Measurements from ENCODE around the gene PNPLA8.
"Not testable (repeated sequence)": the region's sequence is repeated elsewhere in the genome, so short reads cannot be mapped to it uniquely, and the experiment has no call there.

PNPLA8 gene

GRCh38 chr7:108548141-108548896 is 22.4 kb upstream of the PNPLA8 start:
- H2AFZ ChIP-seq (ENCODE audit: low read depth, low read length); H3K9me3 ChIP-seq (ENCODE audit: low read length); H3K4me1 ChIP-seq (ENCODE audit: insufficient read depth, low read length); H3K4me3 ChIP-seq (ENCODE audit: low read length); H3K27me3 ChIP-seq (ENCODE audit: insufficient read depth, low read length); H3K36me3 ChIP-seq (ENCODE audit: insufficient read depth, low read length): not testable (repeated sequence)

DNA sequence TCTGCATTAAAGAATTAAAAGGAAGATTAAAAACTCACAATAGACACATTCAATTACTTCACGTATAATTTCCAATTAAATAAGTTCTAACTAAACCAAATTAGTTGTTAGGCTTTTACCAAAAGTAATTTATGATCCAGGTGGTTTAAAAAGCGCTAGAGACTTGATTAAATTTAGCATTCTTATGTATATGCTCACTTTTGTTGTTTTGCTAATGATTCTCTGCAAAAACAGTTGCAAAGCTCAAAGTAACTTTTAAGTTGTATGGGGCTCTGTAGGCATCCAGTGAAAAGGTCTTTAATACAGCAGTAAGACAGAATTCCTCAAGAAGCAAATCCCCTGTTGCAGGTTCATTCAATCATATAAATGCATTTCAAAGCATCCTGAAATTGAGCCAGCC is 15.5 kb upstream of the PNPLA8 start:
- H3K36me3 ChIP-seq (ENCODE audit: insufficient read depth, low read length) = no peaks in the 10 kb centered on the region
- H3K27me3 ChIP-seq (ENCODE audit: insufficient read depth, low read length) = no peaks in the 10 kb centered on the region
- H2AFZ ChIP-seq (ENCODE audit: low read depth, low read length) = no peak overlapping the region

DNA sequence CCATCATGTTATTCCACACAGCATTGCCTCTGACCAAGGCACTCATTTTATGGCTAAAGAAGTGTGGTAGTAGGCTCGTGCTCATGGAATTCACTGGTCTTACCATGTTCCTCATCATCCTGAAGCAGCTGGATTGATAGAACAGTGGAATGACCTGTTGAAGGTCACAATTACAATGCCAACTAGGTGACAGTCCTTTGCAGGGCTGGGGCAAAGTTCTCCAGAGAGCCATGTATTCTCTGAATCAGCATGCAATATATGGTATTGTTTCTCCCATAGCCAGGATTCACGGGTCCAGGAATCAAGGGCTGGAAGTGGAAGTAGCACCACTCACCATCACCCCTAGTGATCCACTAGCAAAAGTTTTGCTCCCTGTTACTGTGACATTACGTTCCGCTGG is 12.8 kb upstream of the PNPLA8 start:
- H3K4me3 ChIP-seq (ENCODE audit: low read length); H2AFZ ChIP-seq (ENCODE audit: low read depth, low read length); H3K9me3 ChIP-seq (ENCODE audit: low read length); H3K36me3 ChIP-seq (ENCODE audit: insufficient read depth, low read length); H3K4me1 ChIP-seq (ENCODE audit: insufficient read depth, low read length); H3K27me3 ChIP-seq (ENCODE audit: insufficient read depth, low read length): not testable (repeated sequence)

More for the DNA sequence above, 15.5 kb upstream of the PNPLA8 start:
- no peak overlapping the region for H3K4me3 ChIP-seq (ENCODE audit: low read length)
- no peaks in the 10 kb centered on the region for H3K4me1 ChIP-seq (ENCODE audit: insufficient read depth, low read length)
- H3K9me3 ChIP-seq (ENCODE audit: low read length) = no peaks in the 10 kb centered on the region

GRCh38 chr7:108538236-108538635 is 12.3 kb upstream of the PNPLA8 start:
- not testable (repeated sequence) for H2AFZ ChIP-seq (ENCODE audit: low read depth, low read length); H3K4me1 ChIP-seq (ENCODE audit: insufficient read depth, low read length); H3K9me3 ChIP-seq (ENCODE audit: low read length); H3K4me3 ChIP-seq (ENCODE audit: low read length); H3K36me3 ChIP-seq (ENCODE audit: insufficient read depth, low read length); H3K27me3 ChIP-seq (ENCODE audit: insufficient read depth, low read length)

GRCh38 chr7:108537229-108537628 is 11.3 kb upstream of the PNPLA8 start:
- Histone ChIP-seq H2AFZ (ENCODE audit: low read depth, low read length) (no peak overlapping the region), H3K27me3 (ENCODE audit: insufficient read depth, low read length) (no peaks in the 10 kb centered on the region), H3K4me1 (ENCODE audit: insufficient read depth, low read length) (no peaks in the 10 kb centered on the region), H3K4me3 (ENCODE audit: low read length) (no peak overlapping the region), H3K36me3 (ENCODE audit: insufficient read depth, low read length) (no peaks in the 10 kb centered on the region), H3K9me3 (ENCODE audit: low read length) (no peaks in the 10 kb centered on the region)

GRCh38 chr7:108535744-108536143 is 9.8 kb upstream of the PNPLA8 start:
- H3K4me1 ChIP-seq (ENCODE audit: insufficient read depth, low read length) = no peaks in the 10 kb centered on the region
- H3K36me3 ChIP-seq (ENCODE audit: insufficient read depth, low read length) = no peaks in the 10 kb centered on the region
- H3K9me3 ChIP-seq (ENCODE audit: low read length) = no peaks in the 10 kb centered on the region
- H2AFZ ChIP-seq (ENCODE audit: low read depth, low read length) = no peak overlapping the region
- H3K4me3 ChIP-seq (ENCODE audit: low read length) = no peak overlapping the region
- no peaks in the 10 kb centered on the region for H3K27me3 ChIP-seq (ENCODE audit: insufficient read depth, low read length)

DNA sequence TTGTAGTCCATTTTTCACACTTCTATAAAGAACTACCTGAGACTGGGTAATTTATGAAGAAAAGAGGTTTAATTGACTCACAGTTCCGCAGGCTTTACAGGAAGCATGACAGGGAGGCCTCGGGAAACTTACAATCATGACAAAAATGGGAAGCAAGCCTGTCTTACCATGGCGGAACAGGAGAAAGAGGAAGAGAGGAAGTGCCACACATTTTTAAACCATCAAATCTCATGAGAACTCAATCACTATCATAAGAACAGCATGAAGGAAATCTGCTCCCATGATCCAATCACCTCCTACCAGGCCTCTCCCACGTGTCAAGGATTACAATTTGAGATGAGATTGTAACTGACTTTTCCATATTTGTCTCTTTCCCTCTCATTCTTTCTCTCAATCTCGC is 9.3 kb upstream of the PNPLA8 start:
- no peaks in the 10 kb centered on the region for H3K9me3 ChIP-seq (ENCODE audit: low read length)
- H2AFZ ChIP-seq (ENCODE audit: low read depth, low read length) = no peak overlapping the region
- no peaks in the 10 kb centered on the region for H3K4me1 ChIP-seq (ENCODE audit: insufficient read depth, low read length)
- no peaks in the 10 kb centered on the region for H3K27me3 ChIP-seq (ENCODE audit: insufficient read depth, low read length)
- H3K4me3 ChIP-seq (ENCODE audit: low read length) = no peak overlapping the region
- no peaks in the 10 kb centered on the region for H3K36me3 ChIP-seq (ENCODE audit: insufficient read depth, low read length)

DNA sequence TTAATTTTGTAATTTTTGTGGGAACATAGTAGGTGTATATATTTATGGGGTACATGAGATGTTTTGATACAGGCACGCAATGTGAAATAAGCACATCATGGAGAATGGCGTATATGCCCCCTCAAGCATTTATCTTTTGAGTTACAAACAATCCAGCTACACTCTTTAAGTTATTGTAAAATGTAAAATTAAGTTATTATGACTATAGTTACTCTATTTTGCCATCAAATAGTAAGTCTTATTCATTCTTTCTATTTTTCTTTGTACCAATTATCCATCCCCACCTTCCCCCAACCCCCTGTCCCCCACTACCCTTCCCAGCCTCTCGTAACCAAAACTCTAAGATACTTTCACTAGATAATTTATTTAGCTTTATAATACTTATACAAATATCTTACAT is 7.8 kb upstream of the PNPLA8 start:
- no peaks in the 10 kb centered on the region for H3K9me3 ChIP-seq (ENCODE audit: low read length)
- H3K36me3 ChIP-seq (ENCODE audit: insufficient read depth, low read length) = no peaks in the 10 kb centered on the region
- no peaks in the 10 kb centered on the region for H3K27me3 ChIP-seq (ENCODE audit: insufficient read depth, low read length)
- no peak overlapping the region for H2AFZ ChIP-seq (ENCODE audit: low read depth, low read length)
- no peak overlapping the region for H3K4me3 ChIP-seq (ENCODE audit: low read length)
- peaks cover 7% of the 10 kb centered on the region for H3K4me1 ChIP-seq (ENCODE audit: insufficient read depth, low read length)

DNA sequence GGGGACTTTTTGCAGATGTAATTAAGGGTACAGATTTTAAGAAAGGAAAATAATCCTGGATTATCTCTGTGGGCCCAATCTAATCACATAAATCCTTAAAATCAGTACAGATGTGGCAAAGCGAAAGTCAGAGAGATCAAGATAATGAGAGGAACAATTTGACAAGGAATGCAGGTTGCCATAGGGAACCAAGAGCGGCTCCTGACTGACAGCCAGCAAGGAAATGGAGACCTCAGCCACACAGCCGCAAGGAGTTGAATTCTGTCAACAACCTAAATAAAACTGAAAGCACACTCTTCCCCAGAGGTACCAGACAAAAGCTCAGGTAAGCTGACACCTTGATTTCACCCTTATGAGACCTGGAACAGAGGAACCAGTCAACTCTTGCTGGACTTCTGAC is 3.4 kb upstream of the PNPLA8 start:
- Histone ChIP-seq H3K4me3 (ENCODE audit: low read length) (no peak overlapping the region), H2AFZ (ENCODE audit: low read depth, low read length) (peak overlapping the region; percentile 37), H3K36me3 (ENCODE audit: insufficient read depth, low read length) (no peaks in the 10 kb centered on the region), H3K4me1 (ENCODE audit: insufficient read depth, low read length) (peaks cover 25% of the 10 kb centered on the region), H3K9me3 (ENCODE audit: low read length) (no peaks in the 10 kb centered on the region), H3K27me3 (ENCODE audit: insufficient read depth, low read length) (no peaks in the 10 kb centered on the region)

- H3K27me3 ChIP-seq (ENCODE audit: insufficient read depth, low read length) = no peaks in the 10 kb centered on the region
- H3K36me3 ChIP-seq (ENCODE audit: insufficient read depth, low read length) = no peaks in the 10 kb centered on the region
- peaks cover 32% of the 10 kb centered on the region for H3K4me1 ChIP-seq (ENCODE audit: insufficient read depth, low read length)
- H3K4me3 ChIP-seq (ENCODE audit: low read length) = no peak overlapping the region
- H2AFZ ChIP-seq (ENCODE audit: low read depth, low read length) = no peak overlapping the region
- no peaks in the 10 kb centered on the region for H3K9me3 ChIP-seq (ENCODE audit: low read length)
Observed at GRCh38 chr7:108528183-108528712, 2.3 kb upstream of the PNPLA8 start.

DNA sequence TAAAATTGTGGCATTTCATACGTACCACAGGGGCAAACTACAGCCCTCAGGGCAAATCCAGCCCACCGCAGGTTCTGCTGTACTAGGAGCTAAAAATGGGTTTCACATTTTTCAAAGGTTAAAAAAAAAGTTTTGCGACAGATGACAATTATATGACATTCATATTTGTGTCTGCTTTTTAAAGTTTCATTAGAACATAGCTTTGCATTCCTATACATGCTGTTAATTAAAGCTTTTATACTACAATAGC is 758 bp upstream of the PNPLA8 start:
- H3K9me3 ChIP-seq (ENCODE audit: low read length) = no peaks in the 10 kb centered on the region
- H3K4me1 ChIP-seq (ENCODE audit: insufficient read depth, low read length) = peaks cover 32% of the 10 kb centered on the region
- H2AFZ ChIP-seq (ENCODE audit: low read depth, low read length) = peak overlapping the region; percentile 43
- no peaks in the 10 kb centered on the region for H3K36me3 ChIP-seq (ENCODE audit: insufficient read depth, low read length)
- no peaks in the 10 kb centered on the region for H3K27me3 ChIP-seq (ENCODE audit: insufficient read depth, low read length)
- H3K4me3 ChIP-seq (ENCODE audit: low read length) = peak overlapping the region; percentile 65

DNA sequence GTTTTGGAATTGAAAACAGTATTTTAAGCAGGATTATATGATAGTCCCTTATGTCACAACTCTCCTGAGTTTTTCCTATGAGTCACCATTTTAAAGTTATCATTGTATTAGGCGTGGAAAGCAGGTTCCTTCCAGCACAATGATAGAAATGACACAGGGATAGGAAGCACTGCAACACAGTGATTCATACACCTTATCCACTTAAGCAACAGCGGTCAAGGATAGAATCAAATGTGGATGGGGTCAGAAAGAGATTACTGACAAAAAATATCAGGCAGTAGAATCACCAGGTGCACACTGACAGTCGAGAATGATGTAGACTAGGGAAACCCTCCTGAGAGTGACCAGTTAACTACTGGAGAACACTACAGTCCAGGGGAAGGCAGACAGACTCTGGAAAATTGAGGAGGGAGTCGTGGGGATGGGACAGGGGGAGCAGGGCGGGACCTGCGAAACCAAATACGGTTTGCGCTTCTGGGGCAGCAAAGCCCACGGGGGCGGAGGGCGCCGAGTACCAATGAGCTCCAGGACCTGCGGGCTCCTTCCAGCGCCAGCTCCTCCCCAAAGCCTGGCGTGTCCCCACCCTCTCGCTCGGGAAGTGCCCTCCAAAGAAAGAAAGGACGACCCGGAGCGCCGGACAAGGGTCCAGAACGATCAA is 479 bp downstream of the PNPLA8 start:
- H3K27me3 ChIP-seq (ENCODE audit: insufficient read depth, low read length) = no peaks in the 10 kb centered on the region
- H3K9me3 ChIP-seq (ENCODE audit: low read length) = no peaks in the 10 kb centered on the region
- peaks cover 32% of the 10 kb centered on the region for H3K4me1 ChIP-seq (ENCODE audit: insufficient read depth, low read length)
- peak overlapping the region; percentile 65 for H3K4me3 ChIP-seq (ENCODE audit: low read length)
- peak overlapping the region; percentile 31 for H2AFZ ChIP-seq (ENCODE audit: low read depth, low read length)
- H3K36me3 ChIP-seq (ENCODE audit: insufficient read depth, low read length) = no peaks in the 10 kb centered on the region

GRCh38 chr7:108522780-108523179 is 3.2 kb downstream of the PNPLA8 start:
- H3K27me3 ChIP-seq (ENCODE audit: insufficient read depth, low read length) = no peaks in the 10 kb centered on the region
- peaks cover 6% of the 10 kb centered on the region for H3K9me3 ChIP-seq (ENCODE audit: low read length)
- H3K4me3 ChIP-seq (ENCODE audit: low read length) = no peak overlapping the region
- H3K4me1 ChIP-seq (ENCODE audit: insufficient read depth, low read length) = peaks cover 21% of the 10 kb centered on the region
- peaks cover 4% of the 10 kb centered on the region for H3K36me3 ChIP-seq (ENCODE audit: insufficient read depth, low read length)
- H2AFZ ChIP-seq (ENCODE audit: low read depth, low read length) = no peak overlapping the region

DNA sequence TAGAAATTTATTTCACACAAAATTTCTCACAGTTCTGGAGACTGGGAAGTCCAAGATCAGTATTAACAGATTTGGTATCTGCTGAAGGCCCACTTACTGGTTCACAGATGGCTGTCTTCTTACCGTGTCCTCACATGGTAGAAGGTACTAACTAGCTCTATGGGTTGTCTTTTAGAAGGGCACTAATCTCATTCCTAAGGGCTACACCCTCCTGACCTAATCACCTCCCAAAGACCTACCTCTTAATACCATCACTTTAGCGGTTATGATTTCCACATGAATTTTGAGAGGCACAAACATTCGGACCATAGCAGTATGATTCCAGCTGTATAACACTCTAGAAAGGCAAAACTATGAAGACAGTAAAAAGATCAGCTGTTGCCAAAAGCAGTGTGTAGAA is 8.0 kb downstream of the PNPLA8 start:
- Histone ChIP-seq H2AFZ (ENCODE audit: low read depth, low read length) (no peak overlapping the region), H3K4me3 (ENCODE audit: low read length) (no peak overlapping the region), H3K4me1 (ENCODE audit: insufficient read depth, low read length) (no peaks in the 10 kb centered on the region), H3K36me3 (ENCODE audit: insufficient read depth, low read length) (peaks cover 26% of the 10 kb centered on the region), H3K27me3 (ENCODE audit: insufficient read depth, low read length) (no peaks in the 10 kb centered on the region), H3K9me3 (ENCODE audit: low read length) (peaks cover 7% of the 10 kb centered on the region)
